Hepatocyte (in vitro differentiated cells): ENCODE data around the gene NCOR1. TPM values are rescaled to one million over a fixed set of nuclear protein-coding genes. Genes with fewer than 3 reads are reported as not detected.

Experiments
- DNase-seq: peaks from one replicate; pipeline ENCODE4 v3.0.0-alpha.2; 2016; ENCODE audit warnings: low spot score
- H2AFZ ChIP-seq: fragments of 200-600 bp; sonication (generic); 2 replicates; pipeline ENCODE4 v1.6.0; 2016; ENCODE audit warnings: antibody characterized with exemption, mild to moderate bottlenecking
- H3K27ac ChIP-seq: fragments of 200-600 bp; sonication (generic); 2 replicates; pipeline ENCODE4 v1.5.1; 2016; ENCODE audit warnings: mild to moderate bottlenecking
- H3K27me3 ChIP-seq: fragments of 200-600 bp; sonication (generic); 2 replicates; pipeline ENCODE4 v1.6.1; 2016
- H3K36me3 ChIP-seq: fragments of 200-600 bp; sonication (generic); replicated peaks from 2 replicates; pipeline ENCODE4 v1.5.1; 2016; ENCODE audit warnings: low read depth; ENCODE audit not compliant: insufficient read depth
- H3K4me1 ChIP-seq: fragments of 200-600 bp; sonication (generic); 2 replicates; pipeline ENCODE4 v1.5.1; 2016; ENCODE audit warnings: mild to moderate bottlenecking, moderate library complexity; ENCODE audit not compliant: insufficient read depth
- H3K4me2 ChIP-seq: fragments of 200-600 bp; sonication (generic); 2 replicates; pipeline ENCODE4 v1.6.0; 2016
- H3K4me3 ChIP-seq: fragments of 200-600 bp; sonication (generic); 2 replicates; pipeline ENCODE4 v1.5.1; 2016; ENCODE audit warnings: mild to moderate bottlenecking
- H3K79me2 ChIP-seq: fragments of 200-600 bp; sonication (generic); 2 replicates; pipeline ENCODE4 v1.6.0; 2017; ENCODE audit warnings: mild to moderate bottlenecking
- H3K9me2 ChIP-seq: fragments of 200-600 bp; sonication (generic); replicated peaks from 2 replicates; pipeline ENCODE4 v1.6.0; 2017; ENCODE audit warnings: mild to moderate bottlenecking; ENCODE audit not compliant: insufficient read depth
- H3K9me3 ChIP-seq: fragments of 200-600 bp; sonication (generic); 2 replicates; pipeline ENCODE4 v1.5.1; 2016; ENCODE audit warnings: low read depth, mild to moderate bottlenecking
- H4K20me1 ChIP-seq: fragments of 200-600 bp; sonication (generic); 2 replicates; pipeline ENCODE4 v1.6.0; 2016; ENCODE audit warnings: mild to moderate bottlenecking; ENCODE audit not compliant: insufficient read depth, poor library complexity, severe bottlenecking
- EZH2 ChIP-seq: fragments of 200-600 bp; sonication (generic); IDR thresholded peaks from 2 replicates; pipeline ENCODE4 v1.6.1; 2016; ENCODE audit warnings: antibody characterized with exemption, mild to moderate bottlenecking, borderline replicate concordance
- EZH2phosphoT487 ChIP-seq: fragments of 200-600 bp; sonication (generic); IDR thresholded peaks from one replicate; pipeline ENCODE4 v1.6.1; 2018; ENCODE audit warnings: antibody characterized with exemption, mild to moderate bottlenecking, low read depth, moderate library complexity; ENCODE audit not compliant: unreplicated experiment, severe bottlenecking
- WGBS: methylation state at CpG from one replicate; pipeline ENCODE4 v1.1.6; 2016; ENCODE audit warnings: low lambda C conversion rate; ENCODE audit errors: missing lambda C conversion rate; 5-methylcytosine and 5-hydroxymethylcytosine counted together
- polyA plus RNA-seq: library from polyadenylated mRNA; unstranded; fragments of >200 nt; fragmentation: Nextera tagmentation; extraction: Ambion mirVana; gene quantifications from 2 replicates; pipeline ENCODE4 v1.2.1, GENCODE V29; 2016
- total RNA-seq: library from RNA; depleted of rRNA; stranded (reverse); fragments of >200 nt; gene quantifications from 2 replicates; pipeline ENCODE4 v1.2.3, GENCODE V29; 2014
- TF ChIP-seq, protein P1 (sequence below): fragments of 200-600 bp; sonication (generic); IDR thresholded peaks from 2 replicates; pipeline ENCODE4 v1.5.1; 2016; ENCODE audit warnings: antibody characterized with exemption, mild to moderate bottlenecking; ENCODE audit not compliant: poor library complexity

Gene NCOR1
- total and polyA plus RNA-seq, 2 experiments from 2014 or later = 73.7 to 117 TPM

DNA sequence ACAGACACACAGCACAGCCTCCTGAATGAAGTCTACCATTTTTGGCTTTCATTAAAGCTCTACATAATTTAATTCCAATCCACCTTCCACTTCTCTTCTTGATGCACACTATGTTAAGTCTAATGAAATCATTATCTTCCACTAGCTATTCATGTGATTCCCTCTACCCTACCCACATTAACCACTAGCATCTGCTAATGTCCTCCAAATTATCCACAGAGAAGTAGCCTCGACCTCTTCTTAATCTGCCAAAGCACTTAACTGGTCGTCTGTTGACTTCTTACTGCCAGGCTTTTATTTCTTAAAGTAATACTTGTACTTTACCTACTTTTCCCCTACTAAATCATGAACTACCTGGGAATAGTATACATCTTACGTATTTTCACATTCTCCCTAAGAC lies 91.8 kb downstream of the NCOR1 start:
- no peaks in the 10 kb centered on the region for H3K9me3 ChIP-seq
- TF ChIP-seq EZH2phosphoT487 (no peak), EZH2 (no peak)
- TF ChIP-seq, protein P1, sequence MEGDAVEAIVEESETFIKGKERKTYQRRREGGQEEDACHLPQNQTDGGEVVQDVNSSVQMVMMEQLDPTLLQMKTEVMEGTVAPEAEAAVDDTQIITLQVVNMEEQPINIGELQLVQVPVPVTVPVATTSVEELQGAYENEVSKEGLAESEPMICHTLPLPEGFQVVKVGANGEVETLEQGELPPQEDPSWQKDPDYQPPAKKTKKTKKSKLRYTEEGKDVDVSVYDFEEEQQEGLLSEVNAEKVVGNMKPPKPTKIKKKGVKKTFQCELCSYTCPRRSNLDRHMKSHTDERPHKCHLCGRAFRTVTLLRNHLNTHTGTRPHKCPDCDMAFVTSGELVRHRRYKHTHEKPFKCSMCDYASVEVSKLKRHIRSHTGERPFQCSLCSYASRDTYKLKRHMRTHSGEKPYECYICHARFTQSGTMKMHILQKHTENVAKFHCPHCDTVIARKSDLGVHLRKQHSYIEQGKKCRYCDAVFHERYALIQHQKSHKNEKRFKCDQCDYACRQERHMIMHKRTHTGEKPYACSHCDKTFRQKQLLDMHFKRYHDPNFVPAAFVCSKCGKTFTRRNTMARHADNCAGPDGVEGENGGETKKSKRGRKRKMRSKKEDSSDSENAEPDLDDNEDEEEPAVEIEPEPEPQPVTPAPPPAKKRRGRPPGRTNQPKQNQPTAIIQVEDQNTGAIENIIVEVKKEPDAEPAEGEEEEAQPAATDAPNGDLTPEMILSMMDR = no peak
- no peaks in the 10 kb centered on the region for H3K27me3 ChIP-seq
- WGBS = 85% methylated on average over 3 of the region's 3 CpGs
- peaks cover 4% of the 10 kb centered on the region for H3K36me3 ChIP-seq
- no peak overlapping the region for H3K4me2 ChIP-seq
- no peaks in the 10 kb centered on the region for H3K9me2 ChIP-seq
- peaks cover 7% of the 10 kb centered on the region for H3K79me2 ChIP-seq
- H4K20me1 ChIP-seq = no peaks in the 10 kb centered on the region
- no peak for DNase-seq
- no peak overlapping the region for H2AFZ ChIP-seq
- H3K27ac ChIP-seq = no peak overlapping the region
- no peak overlapping the region for H3K4me3 ChIP-seq
- no peaks in the 10 kb centered on the region for H3K4me1 ChIP-seq

DNA sequence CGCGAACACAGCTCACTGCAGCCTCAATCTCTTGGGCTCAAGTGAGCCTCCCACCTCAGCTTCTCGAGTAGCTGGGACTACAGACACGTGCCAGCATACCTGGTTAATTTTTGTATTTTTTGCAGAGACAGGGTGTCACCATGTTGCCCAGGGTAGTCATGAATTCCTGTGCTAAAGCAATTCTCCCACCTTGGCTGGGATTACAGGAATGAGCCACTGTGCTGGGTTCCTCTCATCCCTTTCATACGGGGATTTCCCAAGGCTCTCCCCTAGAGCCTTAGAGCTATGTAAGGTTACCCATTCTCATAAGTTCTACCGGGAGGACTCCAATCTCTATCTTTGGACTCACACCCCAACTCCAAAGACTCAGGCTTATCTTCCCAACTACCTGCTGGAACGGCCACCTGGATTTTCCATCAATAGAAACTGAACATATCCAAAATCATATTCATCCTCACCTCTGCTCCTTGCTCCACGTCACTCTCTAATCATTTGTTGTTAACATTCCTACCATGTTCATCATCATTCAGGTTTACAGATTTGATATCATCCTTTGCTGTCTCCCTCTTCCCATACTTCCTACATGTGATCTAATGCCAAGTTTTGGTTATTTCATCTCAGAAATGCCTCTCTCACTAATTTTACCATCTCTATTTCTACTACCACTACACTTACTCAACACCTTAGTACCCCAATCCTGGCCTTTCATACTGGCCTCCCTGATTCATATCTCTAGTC lies 92.5 kb downstream of the NCOR1 start:
- H3K36me3 ChIP-seq = peaks cover 4% of the 10 kb centered on the region
- H3K27ac ChIP-seq = no peak overlapping the region
- WGBS = 94% methylated on average over 8 of the region's 8 CpGs
- H3K4me3 ChIP-seq = no peak overlapping the region
- peaks cover 7% of the 10 kb centered on the region for H3K79me2 ChIP-seq
- no peaks in the 10 kb centered on the region for H3K9me2 ChIP-seq
- no peak overlapping the region for H3K4me2 ChIP-seq
- H3K4me1 ChIP-seq = no peaks in the 10 kb centered on the region
- TF ChIP-seq EZH2phosphoT487 = no peak
- TF ChIP-seq, protein P1 = no peak
- TF ChIP-seq EZH2 = no peak
- H3K27me3 ChIP-seq = no peaks in the 10 kb centered on the region
- H4K20me1 ChIP-seq = no peaks in the 10 kb centered on the region
- H3K9me3 ChIP-seq = no peaks in the 10 kb centered on the region
- no peak for DNase-seq
- H2AFZ ChIP-seq = no peak overlapping the region

DNA sequence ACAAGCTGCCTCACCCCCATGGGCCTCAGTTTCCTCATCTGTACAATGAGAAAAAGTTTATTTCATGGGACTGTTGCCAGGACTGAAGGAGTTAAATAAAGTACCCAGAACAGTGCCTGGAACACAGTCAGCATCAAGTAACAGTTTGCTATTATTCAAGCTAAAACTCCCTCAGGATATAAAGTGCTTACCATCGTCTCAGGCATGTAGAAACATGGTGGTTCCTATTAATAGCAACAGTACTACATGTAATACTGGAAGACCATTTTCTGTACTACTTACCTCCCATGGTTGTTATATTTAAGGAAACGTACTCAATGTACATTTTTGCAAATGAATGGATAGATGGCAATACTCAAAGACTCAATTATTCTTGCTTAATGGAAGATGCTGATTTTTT lies 93.4 kb downstream of the NCOR1 start:
- peaks cover 4% of the 10 kb centered on the region for H3K36me3 ChIP-seq
- no peaks in the 10 kb centered on the region for H3K4me1 ChIP-seq
- 90% methylated on average over 2 of the region's 2 CpGs for WGBS
- no peaks in the 10 kb centered on the region for H3K9me3 ChIP-seq
- H3K27ac ChIP-seq = no peak overlapping the region
- DNase-seq = no peak
- TF ChIP-seq, protein P1 = no peak
- no peak for TF ChIP-seq EZH2
- no peak for TF ChIP-seq EZH2phosphoT487
- no peak overlapping the region for H3K4me2 ChIP-seq
- H3K79me2 ChIP-seq = peaks cover 7% of the 10 kb centered on the region
- H3K9me2 ChIP-seq = no peaks in the 10 kb centered on the region
- no peaks in the 10 kb centered on the region for H3K27me3 ChIP-seq
- no peak overlapping the region for H2AFZ ChIP-seq
- no peaks in the 10 kb centered on the region for H4K20me1 ChIP-seq
- no peak overlapping the region for H3K4me3 ChIP-seq
